ENCODE data around the gene EBI3. TPM values are rescaled to one million over a fixed set of nuclear protein-coding genes. Genes with fewer than 3 reads are reported as not detected.
"Not testable (repeated sequence)": the region's sequence is repeated elsewhere in the genome, so short reads cannot be mapped to it uniquely, and the experiment has no call there.

The EBI3 gene
- total RNA-seq, 4 donors from 2014 or later = 0.96 to 3.7 (median 3.7) TPM; not detected in 1

GRCh38 chr19:4272894-4273293 lies 43.6 kb downstream of the EBI3 start:
- Histone ChIP-seq H3K4me1 (peaks cover 0 to 10% (median 7%) of the 10 kb centered on the region in 4 donors), H3K27ac (no peak overlapping the region), H3K4me3 (no peak overlapping the region), H3K9me3 (no peaks in the 10 kb centered on the region), H3K27me3 (peaks cover 11% of the 10 kb centered on the region), H3K36me3 (peaks cover 0 to 8% (median 0%) of the 10 kb centered on the region in 4 donors)
- DNase-seq = no peak
- intact Hi-C loops (cut with DNase I; ENCODE audit: low total_unique reads) = no loop called here
- in situ Hi-C loops (cut with MboI; ENCODE audit: low pct_ligation_motif_present in 1 of 4, low pct_unique_long_range_greater_than_20kb in 1 of 4, low sequenced_read_pairs in 3 of 4) = loop anchor here in 2 of 4 donors (10.0 to 25.0 kb wide), 2 partner anchors 82 to 89 kb away; no protein-coding TSS in a partner anchor
- WGBS, 2 donors (ENCODE audit: low coverage in 1 of 2) = 59 to 87% methylated on average over 8 to 10 of the region's 10 CpGs
- TF ChIP-seq POLR2AphosphoS5 (IDR thresholded peaks at IDR 0.05) (no peak), POLR2A (IDR thresholded peaks at IDR 0.05) (no peak), CTCF (IDR thresholded peaks at IDR 0.05) (no peak), EP300 (IDR thresholded peaks at IDR 0.05; ENCODE audit: low read depth) (no peak)

- H3K36me3 ChIP-seq; H3K27ac ChIP-seq; H3K4me3 ChIP-seq; H3K9me3 ChIP-seq; H3K4me1 ChIP-seq; DNase-seq; intact Hi-C loops (cut with DNase I; ENCODE audit: low total_unique reads): not testable (repeated sequence)
- WGBS, 2 donors (ENCODE audit: low coverage in 1 of 2) = 80 to 95% methylated on average over 1 to 6 of the region's 6 CpGs
- H3K27me3 ChIP-seq = peaks cover 25% of the 10 kb centered on the region
- in situ Hi-C loops (cut with MboI; ENCODE audit: low pct_ligation_motif_present in 1 of 4, low pct_unique_long_range_greater_than_20kb in 1 of 4, low sequenced_read_pairs in 3 of 4) = loop anchor here in 2 of 4 donors (10.0 to 25.0 kb wide), 2 partner anchors 80 to 88 kb away; no protein-coding TSS in a partner anchor
Measured at GRCh38 chr19:4274321-4274686, 45.0 kb downstream of the EBI3 start.

GRCh38 chr19:4277191-4277696 lies 47.9 kb downstream of the EBI3 start:
- Histone ChIP-seq H3K4me1 (peaks cover 4 to 16% (median 13%) of the 10 kb centered on the region in 4 donors), H3K27ac (no peak overlapping the region), H3K27me3 (peaks cover 53% of the 10 kb centered on the region), H3K36me3 (no peaks in the 10 kb centered on the region), H3K9me3 (no peaks in the 10 kb centered on the region), H3K4me3 (no peak overlapping the region)
- WGBS, 2 donors (ENCODE audit: low coverage in 1 of 2) = 33 to 46% methylated on average over 3 to 16 of the region's 16 CpGs
- DNase-seq = no peak
- in situ Hi-C loops (cut with MboI; ENCODE audit: low pct_ligation_motif_present in 1 of 4, low pct_unique_long_range_greater_than_20kb in 1 of 4, low sequenced_read_pairs in 3 of 4) = loop anchor here in 1 of 4 donors (10.0 kb wide), 1 partner anchor 78 kb away; no protein-coding TSS in a partner anchor
- intact Hi-C loops (cut with DNase I; ENCODE audit: low total_unique reads) = no loop called here
- TF ChIP-seq POLR2AphosphoS5 (IDR thresholded peaks at IDR 0.05) (no peak), POLR2A (IDR thresholded peaks at IDR 0.05) (no peak), CTCF (IDR thresholded peaks at IDR 0.05) (no peak), EP300 (IDR thresholded peaks at IDR 0.05; ENCODE audit: low read depth) (no peak)

- H3K9me3 ChIP-seq = no peaks in the 10 kb centered on the region
- H3K27ac ChIP-seq = no peak overlapping the region
- H3K4me3 ChIP-seq = no peak overlapping the region
- peaks cover 60% of the 10 kb centered on the region for H3K27me3 ChIP-seq
- DNase-seq = no peak
- in situ Hi-C loops (cut with MboI; ENCODE audit: low pct_ligation_motif_present in 1 of 4, low pct_unique_long_range_greater_than_20kb in 1 of 4, low sequenced_read_pairs in 3 of 4) = loop anchor here in 1 of 4 donors (10.0 kb wide), 1 partner anchor 77 kb away; no protein-coding TSS in a partner anchor
- intact Hi-C loops (cut with DNase I; ENCODE audit: low total_unique reads) = no loop called here
- TF ChIP-seq CTCF (IDR thresholded peaks at IDR 0.05) = no peak
- no peak for TF ChIP-seq EP300 (IDR thresholded peaks at IDR 0.05; ENCODE audit: low read depth)
- no peak for TF ChIP-seq POLR2A (IDR thresholded peaks at IDR 0.05)
- TF ChIP-seq POLR2AphosphoS5 (IDR thresholded peaks at IDR 0.05) = no peak
- peaks cover 4 to 16% (median 13%) of the 10 kb centered on the region in 4 donors for H3K4me1 ChIP-seq
- H3K36me3 ChIP-seq = no peaks in the 10 kb centered on the region
- WGBS, 2 donors (ENCODE audit: low coverage in 1 of 2) = 13 to 60% methylated on average over 1 to 4 of the region's 4 CpGs
Measured at GRCh38 chr19:4278010-4278409, 48.7 kb downstream of the EBI3 start.
